Neuronal stem cell (in vitro differentiated cells): ENCODE measurements around the gene ADAP2.

Source experiments
- DNase-seq: peaks from one replicate; pipeline ENCODE4 v3.0.0-alpha.2; 2013; ENCODE audit warnings: low spot score
- H2AFZ ChIP-seq: one replicate; pipeline ENCODE4 v1.6.1; 2013; ENCODE audit warnings: mild to moderate bottlenecking, low read length, inconsistent platforms
- H2AK5ac ChIP-seq: 2 replicates; pipeline ENCODE4 v1.6.1; 2013; ENCODE audit warnings: low read depth, mild to moderate bottlenecking, inconsistent platforms, low read length, moderate library complexity, mixed read lengths
- H2BK120ac ChIP-seq: 2 replicates; pipeline ENCODE4 v1.6.1; 2013; ENCODE audit warnings: low read depth, mild to moderate bottlenecking, inconsistent platforms, low read length, moderate library complexity, mixed read lengths
- H2BK12ac ChIP-seq: one replicate; pipeline ENCODE4 v1.6.1; 2013; ENCODE audit warnings: low read length, inconsistent platforms
- H2BK15ac ChIP-seq: 2 replicates; pipeline ENCODE4 v1.6.1; 2013; ENCODE audit warnings: mild to moderate bottlenecking, low read length, inconsistent platforms, mixed read lengths
- H2BK5ac ChIP-seq: one replicate; pipeline ENCODE4 v1.6.1; 2013; ENCODE audit warnings: inconsistent platforms, mild to moderate bottlenecking, low read length, moderate library complexity
- H3K14ac ChIP-seq: one replicate; pipeline ENCODE4 v1.6.1; 2013; ENCODE audit warnings: low read length, inconsistent platforms
- H3K18ac ChIP-seq: 2 replicates; pipeline ENCODE4 v1.6.1; 2013; ENCODE audit warnings: low read length, inconsistent platforms
- H3K23ac ChIP-seq: 2 replicates; pipeline ENCODE4 v1.6.1; 2013; ENCODE audit warnings: low read depth, mild to moderate bottlenecking, mixed read lengths, low read length, inconsistent platforms; ENCODE audit not compliant: poor library complexity
- H3K27ac ChIP-seq: replicated peaks from 3 replicates; pipeline ENCODE4 v1.5.1; 2013; ENCODE audit warnings: low read length, inconsistent platforms
- H3K27me3 ChIP-seq, 3 experiments: 2 replicates each; pipeline ENCODE4 v1.6.1; 2013; ENCODE audit warnings: low read length in 3 of 3, mild to moderate bottlenecking in 2 of 3, inconsistent platforms in 1 of 3, low read depth in 1 of 3, mixed read lengths in 1 of 3, moderate library complexity in 1 of 3; ENCODE audit not compliant: control insufficient read depth in 3 of 3, insufficient read depth in 3 of 3
- H3K36me3 ChIP-seq, 2 donors: replicated peaks in 1 of 2; 2 replicates each; pipeline ENCODE4 v1.6.1; 2013; ENCODE audit warnings: low read length in 2 of 2; ENCODE audit not compliant: control insufficient read depth in 2 of 2, insufficient read depth in 2 of 2
- H3K4ac ChIP-seq: 2 replicates; pipeline ENCODE4 v1.6.1; 2013; ENCODE audit warnings: inconsistent platforms, mild to moderate bottlenecking, low read length, moderate library complexity
- H3K4me1 ChIP-seq, 2 donors: 1 replicate in 1 of 2; 2 replicates in 1 of 2; pipeline ENCODE4 v1.6.1; 2013; ENCODE audit warnings: low read length in 2 of 2, low read depth in 1 of 2; ENCODE audit not compliant: control insufficient read depth in 2 of 2, insufficient read depth in 1 of 2
- H3K4me2 ChIP-seq: one replicate; pipeline ENCODE4 v1.6.1; 2013; ENCODE audit warnings: mild to moderate bottlenecking, low read length, inconsistent platforms; ENCODE audit not compliant: insufficient read depth, poor library complexity, severe bottlenecking
- H3K4me3 ChIP-seq, 2 donors: 2 replicates each; pipeline ENCODE4 v1.5.1; 2013; ENCODE audit warnings: low read length in 2 of 2, mild to moderate bottlenecking in 2 of 2, inconsistent platforms in 1 of 2, moderate library complexity in 1 of 2
- H3K79me1 ChIP-seq: one replicate; pipeline ENCODE4 v1.6.1; 2013; ENCODE audit warnings: low read depth, mild to moderate bottlenecking, inconsistent platforms, low read length, moderate library complexity
- H3K9ac ChIP-seq: one replicate; pipeline ENCODE4 v1.6.1; 2013; ENCODE audit warnings: mild to moderate bottlenecking, low read depth, low read length, inconsistent platforms; ENCODE audit not compliant: poor library complexity
- H3K9me3 ChIP-seq, 2 donors: replicated peaks in 1 of 2; 2 replicates each; pipeline versions ENCODE3 to v1.6.1; 2013; ENCODE audit warnings: low read length in 2 of 2, mild to moderate bottlenecking in 2 of 2, inconsistent platforms in 1 of 2, low read depth in 1 of 2, mixed read lengths in 1 of 2, moderate library complexity in 1 of 2; ENCODE audit not compliant: control insufficient read depth in 2 of 2, insufficient read depth in 1 of 2
- H4K8ac ChIP-seq: one replicate; pipeline ENCODE4 v1.6.1; 2013; ENCODE audit warnings: low read depth, mild to moderate bottlenecking, inconsistent platforms, low read length, moderate library complexity
- H4K91ac ChIP-seq: one replicate; pipeline ENCODE4 v1.6.1; 2013; ENCODE audit warnings: low read length, low read depth, mild to moderate bottlenecking, inconsistent platforms; ENCODE audit not compliant: poor library complexity
- WGBS, 2 donors: extraction: QIAGEN DNeasy Blood & Tissue Kit; methylation state at CpG; one replicate each; pipeline ENCODE4 v1.1.7; 2013; ENCODE audit warnings: missing lambda C conversion rate in 2 of 2, mixed read lengths in 1 of 2; ENCODE audit not compliant: insufficient read length in 2 of 2, insufficient replicate concordance in 1 of 2; ENCODE audit errors: extremely low coverage in 2 of 2; 5-methylcytosine and 5-hydroxymethylcytosine counted together

ADAP2 gene

DNA sequence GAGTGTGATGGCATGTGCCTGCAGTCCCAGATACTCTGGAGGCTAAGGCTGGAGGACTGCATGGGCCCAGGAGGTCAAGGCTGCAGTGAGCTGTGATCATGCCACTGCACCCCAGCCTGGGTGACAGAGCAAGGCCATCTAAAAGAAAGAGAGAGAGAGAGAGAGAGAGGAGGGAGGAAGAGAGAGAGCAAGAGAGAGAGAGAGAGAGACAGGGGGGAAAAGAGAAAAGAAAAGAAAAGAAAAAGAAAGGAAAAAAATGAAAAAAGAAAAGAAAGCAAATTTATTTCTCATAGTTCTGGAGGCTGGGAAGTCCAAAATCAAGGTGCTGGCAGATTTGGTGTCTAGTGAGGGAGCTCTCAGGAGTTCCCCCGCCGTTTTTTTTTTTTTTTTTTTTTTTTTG is 82.4 kb downstream of the ADAP2 start:
- no peak overlapping the region for H3K27ac ChIP-seq
- peaks cover 3 to 18% (median 10%) of the 10 kb centered on the region in 3 experiments for H3K27me3 ChIP-seq
- H3K4me2 ChIP-seq: no peak overlapping the region
- H2AFZ ChIP-seq: no peak overlapping the region
- no peak overlapping the region for H2BK120ac ChIP-seq
- H3K4ac ChIP-seq: no peak overlapping the region
- no peak overlapping the region for H2BK15ac ChIP-seq
- H2BK5ac ChIP-seq: no peak overlapping the region
- no peak overlapping the region for H2AK5ac ChIP-seq
- no peak overlapping the region for H3K23ac ChIP-seq
- no peak overlapping the region for H3K14ac ChIP-seq
- DNase-seq: no peak
- WGBS, 2 donors: no CpG with 5 or more reads among the region's 2 CpGs
- H4K91ac ChIP-seq: no peak overlapping the region
- peaks cover 0 to 8% of the 10 kb centered on the region in 2 donors for H3K9me3 ChIP-seq
- H3K79me1 ChIP-seq: peaks cover 3% of the 10 kb centered on the region
- H3K4me3 ChIP-seq: no peak overlapping the region
- no peaks in the 10 kb centered on the region for H3K4me1 ChIP-seq
- no peak overlapping the region for H3K9ac ChIP-seq
- no peak overlapping the region for H3K18ac ChIP-seq
- peaks cover 0 to 2% of the 10 kb centered on the region in 2 donors for H3K36me3 ChIP-seq
- H4K8ac ChIP-seq: no peak overlapping the region
- H2BK12ac ChIP-seq: no peak overlapping the region

DNA sequence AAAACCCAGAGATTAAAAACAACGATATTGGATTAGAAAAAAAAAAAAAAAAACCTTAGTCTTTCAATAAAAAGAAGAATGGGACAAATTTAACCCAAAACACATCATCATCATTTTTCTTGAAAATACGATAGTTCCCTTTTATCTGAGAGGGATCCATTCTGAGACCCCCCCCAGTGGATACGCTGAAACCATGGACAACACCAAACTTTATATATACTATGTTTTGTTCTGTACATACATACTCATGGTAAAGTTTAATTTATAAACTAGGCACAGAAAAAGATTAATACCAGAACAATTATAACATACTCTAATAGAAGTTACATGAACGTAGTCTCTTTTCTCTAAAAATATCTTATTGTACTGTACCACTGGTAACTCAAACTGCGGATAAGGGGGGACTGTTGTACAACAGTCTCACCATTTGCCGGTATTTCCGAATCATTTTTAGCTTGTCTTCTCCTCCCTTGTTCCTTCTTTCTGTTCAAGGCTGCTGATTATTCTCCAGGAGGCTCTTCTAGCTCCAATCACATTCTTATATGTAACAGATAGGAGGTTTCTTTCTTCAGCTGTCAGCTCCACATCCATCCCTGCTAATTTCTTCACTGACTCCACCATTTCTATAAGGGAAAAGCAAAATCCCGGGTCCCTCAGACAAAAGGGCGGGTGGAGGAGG is 86.1 kb downstream of the ADAP2 start:
- peaks cover 3% of the 10 kb centered on the region for H3K79me1 ChIP-seq
- H3K36me3 ChIP-seq: no peaks in the 10 kb centered on the region
- no peak for DNase-seq
- peak overlapping the region in 1 of 2 donors; percentile 77 for H3K4me3 ChIP-seq
- H2BK12ac ChIP-seq: no peak overlapping the region
- no peak overlapping the region for H4K8ac ChIP-seq
- H3K4ac ChIP-seq: no peak overlapping the region
- no peak overlapping the region for H2AK5ac ChIP-seq
- H3K4me1 ChIP-seq: no peaks in the 10 kb centered on the region
- no peak overlapping the region for H4K91ac ChIP-seq
- H3K27ac ChIP-seq: no peak overlapping the region
- no peak overlapping the region for H2BK120ac ChIP-seq
- H2AFZ ChIP-seq: peak overlapping the region; percentile 84
- H3K27me3 ChIP-seq: peaks cover 4 to 25% (median 16%) of the 10 kb centered on the region in 3 experiments
- H3K9ac ChIP-seq: no peak overlapping the region
- no CpG with 5 or more reads among the region's 9 CpGs for WGBS, 2 donors
- no peak overlapping the region for H2BK15ac ChIP-seq
- peaks cover 0 to 8% of the 10 kb centered on the region in 2 donors for H3K9me3 ChIP-seq
- H3K23ac ChIP-seq: no peak overlapping the region
- no peak overlapping the region for H3K14ac ChIP-seq
- peak overlapping the region; percentile 83 for H3K4me2 ChIP-seq
- peak overlapping the region; percentile 91 for H3K18ac ChIP-seq
- H2BK5ac ChIP-seq: no peak overlapping the region

GRCh38 chr17:31008374-31009041 is 86.8 kb downstream of the ADAP2 start:
- Histone ChIP-seq H3K4me2 (peak overlapping the region; percentile 83), H3K36me3 (no peaks in the 10 kb centered on the region), H3K4ac (no peak overlapping the region), H2BK120ac (no peak overlapping the region), H3K14ac (peak overlapping the region; percentile 82), H4K8ac (no peak overlapping the region), H2BK15ac (peak overlapping the region; percentile 58), H3K27me3 (peaks cover 4 to 25% (median 16%) of the 10 kb centered on the region in 3 experiments), H3K9ac (peak overlapping the region; percentile 77), H3K18ac (peak overlapping the region; percentile 91), H2AFZ (peak overlapping the region; percentile 84), H2AK5ac (no peak overlapping the region), H3K27ac (no peak overlapping the region), H3K4me3 (peak overlapping the region in 1 of 2 donors; percentile 77), H2BK12ac (no peak overlapping the region), H3K4me1 (no peaks in the 10 kb centered on the region), H3K9me3 (peaks cover 0 to 8% of the 10 kb centered on the region in 2 donors), H4K91ac (no peak overlapping the region), H2BK5ac (no peak overlapping the region), H3K79me1 (peaks cover 3% of the 10 kb centered on the region), H3K23ac (peak overlapping the region; percentile 93)
- peak; percentile 46 for DNase-seq
- WGBS, 2 donors: no CpG with 5 or more reads among the region's 65 CpGs
